Subcutaneous abdominal adipose tissue (tissue), 5 donors: Measurements from ENCODE around the gene LARP4B.
"Not testable (repeated sequence)": the region's sequence is repeated elsewhere in the genome, so short reads cannot be mapped to it uniquely, and the experiment has no call there.

Experiments
- H3K27ac ChIP-seq: one replicate; pipeline ENCODE4 v1.7.0; 2013; ENCODE audit warnings: low read depth, mild to moderate bottlenecking, inconsistent platforms, low read length, moderate library complexity
- H3K27me3 ChIP-seq, 5 donors: one replicate each; pipeline ENCODE4 v1.7.0; 2013; ENCODE audit warnings: low read length in 5 of 5, inconsistent platforms in 1 of 5; ENCODE audit not compliant: control insufficient read depth in 5 of 5, insufficient read depth in 4 of 5
- H3K36me3 ChIP-seq, 5 donors: one replicate each; pipeline ENCODE4 v1.7.0; 2013; ENCODE audit warnings: low read length in 5 of 5; ENCODE audit not compliant: control insufficient read depth in 5 of 5, insufficient read depth in 5 of 5
- H3K4me1 ChIP-seq, 5 donors: one replicate each; pipeline ENCODE4 v1.7.0; 2013; ENCODE audit warnings: low read length in 5 of 5, mild to moderate bottlenecking in 3 of 5, moderate library complexity in 1 of 5; ENCODE audit not compliant: control insufficient read depth in 5 of 5, insufficient read depth in 5 of 5
- H3K4me3 ChIP-seq, 5 donors: one replicate each; pipeline ENCODE4 v1.7.0; 2013; ENCODE audit warnings: low read length in 5 of 5, low read depth in 1 of 5
- H3K9ac ChIP-seq, 5 donors: one replicate each; pipeline ENCODE4 v1.7.0; 2013; ENCODE audit warnings: low read length in 5 of 5, mild to moderate bottlenecking in 4 of 5, moderate library complexity in 3 of 5
- H3K9me3 ChIP-seq, 5 donors: one replicate each; pipeline ENCODE4 v1.7.0; 2013; ENCODE audit warnings: low read length in 5 of 5; ENCODE audit not compliant: control insufficient read depth in 5 of 5
- donor health status: healthy.
- donor health status: healthy.
- donor health status: healthy.
- donor health status: healthy.
- donor health status: healthy.

Gene LARP4B

GRCh38 chr10:945778-946177, 14.3 kb upstream of the LARP4B start:
- Histone ChIP-seq H3K27ac (no peak overlapping the region), H3K36me3 (no peaks in the 10 kb centered on the region), H3K27me3 (no peaks in the 10 kb centered on the region), H3K4me1 (peaks cover 0 to 14% (median 10%) of the 10 kb centered on the region in 5 donors), H3K9ac (no peak overlapping the region), H3K4me3 (no peak overlapping the region), H3K9me3 (no peaks in the 10 kb centered on the region)

DNA sequence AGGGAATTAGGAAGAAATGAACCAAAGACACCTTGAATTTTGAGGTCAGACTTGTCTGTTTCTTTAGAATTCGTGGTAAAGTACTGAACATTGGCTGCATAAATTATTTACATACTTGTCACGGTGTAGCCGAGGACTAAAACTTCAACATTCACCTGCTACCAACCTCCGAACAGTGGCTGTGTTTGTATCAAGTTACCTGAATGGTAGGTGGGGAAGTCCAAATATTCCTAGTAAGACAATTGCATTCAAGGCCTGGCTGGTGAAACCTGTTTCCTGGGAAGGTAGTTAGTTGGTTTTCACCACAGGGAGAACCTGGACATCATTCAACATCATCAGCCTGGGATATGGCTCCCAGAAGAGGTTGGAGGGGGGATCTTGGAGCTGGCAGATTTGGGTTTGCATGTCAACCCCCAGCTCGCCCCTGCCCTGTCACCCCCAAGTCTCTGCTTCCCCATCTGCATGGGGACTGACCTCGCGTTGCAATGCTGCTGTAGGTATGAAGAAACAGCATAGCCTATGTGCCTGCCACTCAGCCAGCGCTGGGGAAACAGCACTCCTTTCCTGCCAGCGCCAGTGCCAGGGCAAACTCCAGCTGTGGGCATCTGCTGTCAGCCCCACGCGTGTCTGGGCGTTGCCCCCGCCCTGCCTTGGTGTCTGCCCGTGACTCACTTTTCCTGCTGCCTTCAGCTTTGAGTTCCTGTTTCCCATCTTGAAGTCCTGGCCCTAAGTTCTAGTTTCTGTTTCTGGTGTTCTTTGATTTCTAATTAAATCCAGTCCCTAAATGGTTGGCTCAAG, 12.7 kb upstream of the LARP4B start:
- H3K27me3 ChIP-seq = no peaks in the 10 kb centered on the region
- no peaks in the 10 kb centered on the region for H3K9me3 ChIP-seq
- peak overlapping the region; percentile 44 to 72 (median 49) for H3K4me3 ChIP-seq
- H3K27ac ChIP-seq = peak overlapping the region; percentile 69
- peak overlapping the region in 4 of 5 donors; percentile 6 to 68 (median 48) for H3K9ac ChIP-seq
- H3K36me3 ChIP-seq = no peaks in the 10 kb centered on the region
- peaks cover 0 to 14% (median 10%) of the 10 kb centered on the region in 5 donors for H3K4me1 ChIP-seq

GRCh38 chr10:943334-944033, 12.0 kb upstream of the LARP4B start:
- Histone ChIP-seq H3K36me3 (no peaks in the 10 kb centered on the region), H3K4me1 (peaks cover 0 to 14% (median 10%) of the 10 kb centered on the region in 5 donors), H3K9me3 (no peaks in the 10 kb centered on the region), H3K27ac (no peak overlapping the region), H3K27me3 (no peaks in the 10 kb centered on the region), H3K4me3 (no peak overlapping the region), H3K9ac (no peak overlapping the region)

DNA sequence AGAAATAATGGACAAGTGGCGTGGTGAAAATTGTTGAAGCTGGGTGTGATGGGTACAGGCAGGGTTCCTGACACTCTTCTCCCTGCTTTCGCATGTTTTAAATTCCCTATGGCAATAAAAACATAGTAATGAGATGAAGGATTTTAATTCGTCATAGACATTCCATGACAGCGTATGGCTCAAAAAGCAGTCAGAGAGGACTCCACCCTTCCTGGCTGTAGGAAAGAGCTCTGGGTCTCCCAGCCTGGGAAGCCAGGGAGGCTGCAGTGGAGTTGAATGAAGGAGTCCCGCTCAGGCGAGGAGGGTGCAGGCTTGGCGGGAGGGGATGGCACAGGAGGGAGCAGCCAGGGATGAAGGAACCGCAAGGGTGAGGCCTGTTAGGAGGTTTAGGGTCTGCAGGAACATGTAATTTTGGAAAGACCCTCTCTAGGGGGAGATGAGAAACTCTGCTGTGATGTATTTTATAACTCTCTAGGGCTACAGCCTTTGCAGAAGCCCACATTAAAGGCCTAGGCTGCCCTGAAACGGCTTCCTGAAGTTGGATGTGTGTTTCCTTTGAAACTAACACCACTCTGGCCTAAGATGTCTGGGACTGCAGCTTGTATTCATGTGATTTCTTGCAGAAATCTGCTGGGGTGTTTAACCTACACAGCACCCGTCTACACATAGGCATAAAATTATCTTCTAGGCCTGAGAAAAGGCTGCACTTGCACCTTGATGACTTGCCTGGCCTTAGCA, 7.6 kb upstream of the LARP4B start:
- no peak overlapping the region for H3K9ac ChIP-seq
- no peaks in the 10 kb centered on the region for H3K9me3 ChIP-seq
- H3K4me3 ChIP-seq = no peak overlapping the region
- peaks cover 0 to 4% (median 2%) of the 10 kb centered on the region in 5 donors for H3K4me1 ChIP-seq
- no peaks in the 10 kb centered on the region for H3K27me3 ChIP-seq
- H3K27ac ChIP-seq = no peak overlapping the region
- H3K36me3 ChIP-seq = no peaks in the 10 kb centered on the region

DNA sequence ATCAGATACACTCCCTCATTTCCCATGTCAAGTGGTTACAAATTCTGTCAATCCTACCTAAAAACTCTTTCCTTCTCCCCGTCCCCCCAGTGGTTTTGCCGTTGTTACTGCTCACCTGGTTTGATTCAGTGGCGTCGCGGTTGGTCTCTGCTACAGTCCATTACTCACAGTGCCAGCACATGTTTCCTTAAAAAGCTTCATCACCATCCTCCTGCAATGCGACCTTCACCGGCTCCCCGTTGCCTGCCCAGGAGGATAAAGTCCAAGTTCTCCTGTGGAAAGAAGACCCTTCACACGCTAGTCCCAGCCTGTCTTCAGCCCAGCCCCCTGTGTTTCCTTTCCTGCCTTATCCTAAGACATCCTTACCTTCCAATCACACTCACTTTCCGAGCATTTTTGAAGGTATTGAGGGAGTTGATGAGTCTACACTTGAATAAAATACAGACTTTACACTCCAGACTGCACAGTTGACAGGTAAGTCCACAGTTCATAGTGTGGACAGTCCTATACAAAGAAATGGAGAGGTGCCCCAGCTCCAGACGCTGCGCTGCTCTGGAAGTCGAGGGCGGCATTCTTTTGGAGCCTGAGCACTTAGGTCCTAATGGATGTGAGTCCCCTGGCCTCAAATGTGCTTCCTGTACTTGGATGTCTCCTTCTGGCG, 3.4 kb upstream of the LARP4B start:
- H3K36me3 ChIP-seq = no peaks in the 10 kb centered on the region

GRCh38 chr10:934165-934564, 2.7 kb upstream of the LARP4B start:
- H3K9ac ChIP-seq, H3K36me3 ChIP-seq, H3K9me3 ChIP-seq, H3K4me3 ChIP-seq, H3K27ac ChIP-seq, H3K27me3 ChIP-seq: not testable (repeated sequence)
- H3K4me1 ChIP-seq = peaks cover 0 to 18% (median 14%) of the 10 kb centered on the region in 5 donors

More for the DNA sequence above, 3.4 kb upstream of the LARP4B start:
- Histone ChIP-seq H3K27ac (no peak overlapping the region), H3K27me3 (no peaks in the 10 kb centered on the region), H3K9ac (no peak overlapping the region), H3K9me3 (no peaks in the 10 kb centered on the region), H3K4me3 (no peak overlapping the region), H3K4me1 (peaks cover 0 to 11% (median 7%) of the 10 kb centered on the region in 5 donors)

DNA sequence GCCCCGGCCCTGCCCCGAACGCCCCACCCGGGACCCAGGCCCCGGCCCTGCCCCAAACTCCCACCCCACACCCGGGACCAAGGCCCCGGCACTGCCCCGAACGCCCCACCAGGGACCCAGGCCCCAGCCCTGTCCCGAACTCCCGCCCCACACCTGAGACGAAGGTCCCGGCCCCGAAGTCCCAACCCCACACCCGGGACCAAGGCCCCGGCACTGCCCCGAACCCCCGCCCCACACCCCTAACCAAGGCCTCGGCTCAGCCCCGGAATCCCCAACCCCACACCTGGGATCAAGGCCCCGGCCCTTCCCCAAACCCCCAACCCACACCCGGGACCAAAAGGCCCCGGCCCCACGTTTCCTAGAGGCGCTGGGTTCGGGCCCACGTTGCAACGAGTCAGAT, 1.1 kb upstream of the LARP4B start:
- Histone ChIP-seq H3K4me3 (no peak overlapping the region), H3K9ac (no peak overlapping the region), H3K27ac (no peak overlapping the region), H3K9me3 (no peaks in the 10 kb centered on the region), H3K4me1 (peaks cover 0 to 27% (median 21%) of the 10 kb centered on the region in 5 donors), H3K27me3 (no peaks in the 10 kb centered on the region), H3K36me3 (no peaks in the 10 kb centered on the region)

- H3K36me3 ChIP-seq = peaks cover 0 to 3% (median 3%) of the 10 kb centered on the region in 5 donors
- H3K4me1 ChIP-seq = peaks cover 2 to 41% (median 34%) of the 10 kb centered on the region in 5 donors
- peak overlapping the region; percentile 79 to 90 (median 88) for H3K9ac ChIP-seq
- peak overlapping the region; percentile 73 to 90 (median 84) for H3K4me3 ChIP-seq
- no peaks in the 10 kb centered on the region for H3K9me3 ChIP-seq
- H3K27ac ChIP-seq = peak overlapping the region; percentile 84
- H3K27me3 ChIP-seq = no peaks in the 10 kb centered on the region
These were observed 730 bp downstream of the LARP4B start for GRCh38 chr10:930625-931325.

- Histone ChIP-seq H3K27ac (peak overlapping the region; percentile 84), H3K9ac (peak overlapping the region; percentile 79 to 90 (median 86)), H3K36me3 (peaks cover 0 to 4% (median 3%) of the 10 kb centered on the region in 5 donors), H3K4me1 (peaks cover 2 to 41% (median 34%) of the 10 kb centered on the region in 5 donors), H3K4me3 (peak overlapping the region; percentile 73 to 90 (median 84)), H3K27me3 (no peaks in the 10 kb centered on the region), H3K9me3 (no peaks in the 10 kb centered on the region)
These were observed 1.4 kb downstream of the LARP4B start for GRCh38 chr10:929960-930624.
